Astrocyte of the spinal cord (primary cell): ENCODE measurements around the gene NQO1.

Experiments
- DNase-seq: peaks from one replicate; pipeline ENCODE4 v3.0.0; 2011; ENCODE audit warnings: low read depth, low spot score
- H3K4me3 ChIP-seq: 2 replicates; pipeline ENCODE4 v1.5.1; 2011; ENCODE audit warnings: low read depth, mild to moderate bottlenecking, low read length, moderate library complexity
- in situ Hi-C: cut with HindIII; loops from 2 replicates; pipeline ENCODE4 v1.10.0; 2017; ENCODE audit warnings: low sequenced_read_pairs
- TF ChIP-seq, protein P1 (sequence below): IDR thresholded peaks from 2 replicates; pipeline ENCODE4 v1.5.1; 2012; ENCODE audit warnings: low read depth, mild to moderate bottlenecking, low read length, inconsistent platforms

Gene NQO1

DNA sequence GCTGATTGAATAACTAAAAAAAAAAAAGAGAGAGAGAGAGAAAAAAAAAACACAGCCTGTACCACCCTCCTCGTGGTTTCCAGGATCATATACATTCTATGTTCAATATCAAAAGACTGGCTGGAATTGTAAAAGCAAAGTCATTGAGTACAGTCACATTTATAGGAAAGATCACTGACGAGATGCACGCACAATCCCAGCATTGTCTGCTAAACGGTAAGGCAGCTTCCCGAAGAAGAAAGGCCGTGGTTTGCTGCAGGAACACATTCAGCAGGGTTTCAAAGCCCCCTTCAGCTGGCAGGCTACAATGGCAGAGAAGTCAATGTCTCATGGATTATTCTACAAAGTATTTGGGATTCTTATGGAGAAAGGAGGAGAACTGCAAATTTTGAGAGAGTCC lies 9.3 kb downstream of the NQO1 start:
- no peak overlapping the region for H3K4me3 ChIP-seq
- in situ Hi-C loops = no loop called here

DNA sequence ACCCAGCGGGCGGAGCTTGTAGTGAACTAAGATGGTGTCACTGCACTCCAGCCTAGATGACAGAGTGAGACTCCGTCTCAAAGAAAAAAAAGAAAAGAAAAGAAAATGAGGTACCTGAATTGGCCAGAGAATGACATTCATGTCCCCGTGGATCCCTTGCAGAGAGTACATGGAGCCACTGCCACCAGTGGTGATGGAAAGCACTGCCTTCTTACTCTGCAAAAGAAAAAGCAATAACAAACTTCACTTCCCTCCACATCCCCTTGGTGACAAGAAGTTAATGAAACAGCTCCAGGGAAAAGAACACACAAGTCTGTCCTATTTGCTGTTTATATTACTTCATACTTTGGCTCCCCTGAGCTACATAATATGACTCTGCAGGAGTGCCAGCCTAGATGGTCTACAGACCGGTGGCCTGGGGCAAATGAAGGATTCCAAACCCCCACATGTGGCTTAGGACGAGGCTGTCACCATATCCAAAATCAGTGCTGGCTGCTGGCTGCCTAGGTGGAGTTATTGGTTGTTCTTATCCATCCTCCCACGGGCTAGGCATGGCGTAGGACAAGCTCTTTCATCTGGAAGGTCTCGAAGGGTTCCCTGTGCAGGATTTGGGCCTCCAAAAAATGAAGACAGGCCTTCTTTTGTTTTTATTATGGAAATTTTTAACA lies 13.3 kb downstream of the NQO1 start:
- DNase-seq = no peak
- in situ Hi-C loops = no loop called here
- H3K4me3 ChIP-seq = no peak overlapping the region
- TF ChIP-seq, protein P1, sequence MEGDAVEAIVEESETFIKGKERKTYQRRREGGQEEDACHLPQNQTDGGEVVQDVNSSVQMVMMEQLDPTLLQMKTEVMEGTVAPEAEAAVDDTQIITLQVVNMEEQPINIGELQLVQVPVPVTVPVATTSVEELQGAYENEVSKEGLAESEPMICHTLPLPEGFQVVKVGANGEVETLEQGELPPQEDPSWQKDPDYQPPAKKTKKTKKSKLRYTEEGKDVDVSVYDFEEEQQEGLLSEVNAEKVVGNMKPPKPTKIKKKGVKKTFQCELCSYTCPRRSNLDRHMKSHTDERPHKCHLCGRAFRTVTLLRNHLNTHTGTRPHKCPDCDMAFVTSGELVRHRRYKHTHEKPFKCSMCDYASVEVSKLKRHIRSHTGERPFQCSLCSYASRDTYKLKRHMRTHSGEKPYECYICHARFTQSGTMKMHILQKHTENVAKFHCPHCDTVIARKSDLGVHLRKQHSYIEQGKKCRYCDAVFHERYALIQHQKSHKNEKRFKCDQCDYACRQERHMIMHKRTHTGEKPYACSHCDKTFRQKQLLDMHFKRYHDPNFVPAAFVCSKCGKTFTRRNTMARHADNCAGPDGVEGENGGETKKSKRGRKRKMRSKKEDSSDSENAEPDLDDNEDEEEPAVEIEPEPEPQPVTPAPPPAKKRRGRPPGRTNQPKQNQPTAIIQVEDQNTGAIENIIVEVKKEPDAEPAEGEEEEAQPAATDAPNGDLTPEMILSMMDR = no peak

More for the DNA sequence above, 9.3 kb downstream of the NQO1 start:
- TF ChIP-seq, protein P1 = no peak
- no peak for DNase-seq

DNA sequence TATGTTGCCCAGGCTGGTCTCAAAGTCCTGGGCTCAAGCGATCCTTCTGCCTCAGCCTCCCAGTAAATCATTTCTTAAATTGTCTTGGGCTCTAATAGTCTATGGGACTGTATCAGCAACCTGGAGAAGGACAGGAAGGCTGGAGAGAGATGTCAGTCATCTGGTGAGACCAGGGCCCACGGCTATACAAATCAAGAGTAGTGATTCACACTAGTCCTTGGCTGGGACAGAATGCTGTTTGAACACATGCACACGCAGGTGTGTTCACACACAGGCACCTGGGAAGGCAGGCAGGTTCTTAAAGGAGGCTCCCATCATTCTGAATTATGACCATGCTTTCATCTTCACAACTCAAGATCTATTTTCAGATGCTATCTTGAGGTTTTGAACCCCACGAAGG lies 14.1 kb downstream of the NQO1 start:
- no peak overlapping the region for H3K4me3 ChIP-seq
- in situ Hi-C loops = no loop called here
- TF ChIP-seq, protein P1 = no peak
- DNase-seq = no peak

DNA sequence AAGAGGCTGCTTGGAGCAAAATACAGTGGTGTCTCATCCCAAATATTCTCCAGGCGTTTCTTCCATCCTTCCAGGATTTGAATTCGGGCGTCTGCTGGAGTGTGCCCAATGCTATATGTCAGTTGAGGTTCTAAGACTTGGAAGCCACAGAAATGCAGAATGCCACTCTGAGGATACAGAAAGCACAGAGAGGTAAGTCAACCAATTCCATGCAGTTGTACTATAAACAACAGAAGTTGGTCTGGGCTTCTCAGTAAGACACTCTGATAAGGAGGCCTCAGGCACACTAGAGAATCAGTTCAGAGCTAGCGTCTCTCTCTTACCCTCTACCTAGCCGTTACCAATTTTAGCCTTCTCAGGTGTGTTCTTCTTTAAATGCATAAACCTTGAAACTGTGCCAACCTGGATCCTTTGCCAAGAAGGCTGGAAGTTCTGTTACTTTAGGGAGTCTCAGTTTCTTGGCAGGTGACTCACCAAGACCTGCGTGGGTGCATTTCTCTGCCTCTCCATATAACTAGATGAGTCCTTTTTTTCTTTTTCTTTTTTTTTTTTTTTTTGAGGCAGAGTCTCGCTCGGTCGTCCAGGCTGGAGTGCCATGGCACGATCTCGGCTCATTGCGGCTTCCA lies 15.1 kb downstream of the NQO1 start:
- in situ Hi-C loops = no loop called here
- H3K4me3 ChIP-seq = no peak overlapping the region
- DNase-seq = peak; percentile 66
- TF ChIP-seq, protein P1 = no peak

DNA sequence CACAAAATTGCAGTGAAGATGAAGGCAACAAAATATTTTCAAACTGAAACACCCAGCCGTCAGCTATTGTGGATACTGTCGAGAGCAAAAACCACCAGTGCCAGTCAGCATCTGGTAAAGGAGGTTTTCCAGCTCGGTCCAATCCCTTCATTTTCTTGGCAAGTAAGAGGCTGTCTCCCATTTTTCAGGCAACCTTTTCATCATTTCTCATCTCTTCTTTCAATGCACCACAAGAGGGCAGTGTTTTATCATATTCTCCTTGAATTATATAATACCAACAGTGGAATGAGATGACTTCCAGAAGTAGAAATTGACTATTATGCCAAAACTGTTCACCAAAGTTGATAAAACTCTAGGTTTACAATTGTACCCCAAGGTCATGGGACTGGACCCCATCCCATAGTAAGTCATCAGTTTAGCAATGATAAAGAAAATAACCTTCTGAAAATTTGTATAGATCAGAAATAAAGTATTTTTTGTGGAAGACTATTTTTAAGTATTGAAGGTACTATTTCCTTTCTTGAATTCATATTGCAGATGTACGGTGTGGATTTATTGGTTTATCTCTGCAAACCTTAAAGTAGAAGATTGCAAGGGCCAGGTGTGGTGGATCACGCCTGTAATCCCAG lies 16.8 kb downstream of the NQO1 start:
- H3K4me3 ChIP-seq = no peak overlapping the region
- TF ChIP-seq, protein P1 = peak; percentile 50
- peak; percentile 69 for DNase-seq
- in situ Hi-C loops = no loop called here

DNA sequence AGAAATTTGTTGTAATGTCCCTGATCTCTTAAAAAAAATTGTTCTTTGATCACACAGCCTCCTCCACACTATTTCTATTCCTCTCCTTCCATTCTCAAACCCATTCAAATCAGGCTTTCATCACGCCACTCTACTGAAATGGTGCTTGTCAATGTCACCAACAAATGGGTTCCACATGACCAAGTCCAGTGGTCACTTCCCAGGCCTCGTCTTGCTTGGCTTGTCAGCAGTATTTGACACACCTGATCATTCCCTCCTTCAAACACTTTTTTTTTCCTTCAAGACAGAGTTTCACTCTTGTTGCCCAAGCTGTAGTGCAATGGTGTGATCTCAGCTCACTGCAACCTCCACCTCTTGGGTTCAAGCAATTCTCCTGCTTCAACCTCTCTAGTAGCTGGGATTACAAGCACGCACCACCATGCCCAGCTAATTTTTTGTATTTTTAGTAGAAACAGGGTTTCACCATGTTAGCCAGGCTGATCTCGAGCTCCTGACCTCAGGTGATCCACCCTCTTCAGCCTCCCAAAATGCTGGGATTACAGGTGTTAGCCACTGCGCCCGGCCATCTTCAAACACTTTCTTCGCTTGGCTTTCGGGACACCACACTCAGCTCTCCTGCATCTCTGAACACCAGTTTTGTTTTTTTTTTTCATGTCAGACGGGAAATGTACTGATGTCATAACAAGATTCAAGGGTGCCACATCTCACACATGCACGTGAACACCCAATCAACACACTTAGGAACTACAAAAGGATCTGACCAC lies 18.3 kb downstream of the NQO1 start:
- H3K4me3 ChIP-seq = no peak overlapping the region
- TF ChIP-seq, protein P1 = no peak
- no peak for DNase-seq
- in situ Hi-C loops = no loop called here
